GM18520 (cell line): ENCODE measurements around the gene TIMM13.
A peak's percentile ranks its signal among the peaks of the same experiment; 100 is the strongest.

Experiments
- ATAC-seq: cut with Tn5 transposase; IDR thresholded peaks from one replicate; pipeline ENCODE4 v1.9.1; 2021; ENCODE audit not compliant: unreplicated experiment

TIMM13 gene

DNA sequence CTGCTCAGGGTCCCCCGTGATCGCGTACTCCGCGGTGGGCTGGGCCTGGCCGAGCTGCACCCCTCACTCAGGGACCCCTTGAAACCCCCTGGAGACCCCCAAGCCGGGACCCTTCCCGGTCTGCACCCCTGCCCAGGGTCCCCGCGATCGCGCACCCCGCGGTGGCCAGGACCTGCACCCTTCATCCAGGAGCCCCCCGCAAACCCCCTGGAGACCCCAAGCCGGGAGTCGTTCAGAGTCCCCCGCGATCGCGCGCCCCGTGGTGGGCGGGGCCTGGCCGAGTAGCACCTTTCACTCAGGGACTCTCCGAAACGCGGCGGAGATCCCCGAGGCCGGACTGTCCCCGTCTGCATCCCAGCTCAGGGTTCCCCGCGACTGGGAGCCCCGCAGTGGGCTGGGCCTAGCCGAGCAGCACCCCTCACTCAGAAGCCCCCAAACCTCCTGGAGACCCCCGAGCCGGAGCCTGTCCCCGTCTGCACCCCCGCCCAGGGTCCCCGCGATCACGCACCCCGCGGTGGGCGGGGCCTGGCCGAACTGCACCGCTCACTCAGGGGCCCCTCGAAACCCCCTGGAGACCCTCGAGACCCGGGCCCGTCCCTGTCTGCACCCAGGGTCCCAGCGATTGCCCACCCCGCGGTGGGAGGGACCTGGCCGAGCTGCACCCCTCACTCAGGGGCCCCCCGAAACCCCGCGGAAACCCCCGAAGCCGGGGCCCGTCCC, 28.6 kb upstream of the TIMM13 start:
- peak; percentile 17 for ATAC-seq

DNA sequence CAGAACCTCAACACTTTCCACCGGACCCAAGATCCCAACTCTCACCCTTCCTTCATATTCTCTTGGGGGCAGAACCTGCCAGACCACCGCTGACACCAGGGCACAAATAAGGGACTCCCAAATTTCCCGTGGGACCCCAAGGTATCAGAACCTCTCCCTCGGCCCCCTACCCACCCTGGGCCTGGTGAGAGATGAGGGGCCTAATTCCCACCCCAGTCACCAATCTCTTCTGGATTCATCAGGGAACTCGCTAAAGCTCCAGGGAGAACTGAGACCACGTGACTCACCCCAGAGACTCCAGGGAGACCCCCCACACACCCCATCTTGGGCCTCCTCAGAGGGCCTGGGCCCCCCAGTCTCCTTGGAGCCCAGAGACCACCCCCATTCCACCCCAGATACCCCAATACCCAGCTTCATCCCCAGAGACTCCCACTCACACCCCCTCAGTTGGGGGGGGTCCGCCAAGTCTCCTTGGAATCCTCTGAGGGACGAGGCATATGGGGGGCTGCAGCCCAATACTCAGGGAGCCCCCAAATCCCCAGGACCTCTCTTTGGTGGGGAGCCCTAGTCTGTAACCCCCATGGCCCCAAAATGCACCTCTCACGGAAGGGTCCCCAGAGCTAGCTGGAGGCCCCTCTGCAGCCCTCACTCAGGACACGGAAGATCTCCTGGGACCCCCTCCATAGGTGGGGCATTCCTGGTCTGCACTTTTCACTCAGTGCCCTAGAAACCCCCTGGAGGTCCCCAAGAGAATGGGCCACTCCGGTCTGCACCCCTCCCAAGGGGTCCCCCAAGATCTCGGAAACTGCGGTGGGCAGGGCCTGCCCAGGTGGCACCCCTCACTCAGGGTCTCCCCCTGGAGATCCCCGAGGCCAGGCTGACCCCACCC, 27.8 kb upstream of the TIMM13 start:
- ATAC-seq, result no peak

DNA sequence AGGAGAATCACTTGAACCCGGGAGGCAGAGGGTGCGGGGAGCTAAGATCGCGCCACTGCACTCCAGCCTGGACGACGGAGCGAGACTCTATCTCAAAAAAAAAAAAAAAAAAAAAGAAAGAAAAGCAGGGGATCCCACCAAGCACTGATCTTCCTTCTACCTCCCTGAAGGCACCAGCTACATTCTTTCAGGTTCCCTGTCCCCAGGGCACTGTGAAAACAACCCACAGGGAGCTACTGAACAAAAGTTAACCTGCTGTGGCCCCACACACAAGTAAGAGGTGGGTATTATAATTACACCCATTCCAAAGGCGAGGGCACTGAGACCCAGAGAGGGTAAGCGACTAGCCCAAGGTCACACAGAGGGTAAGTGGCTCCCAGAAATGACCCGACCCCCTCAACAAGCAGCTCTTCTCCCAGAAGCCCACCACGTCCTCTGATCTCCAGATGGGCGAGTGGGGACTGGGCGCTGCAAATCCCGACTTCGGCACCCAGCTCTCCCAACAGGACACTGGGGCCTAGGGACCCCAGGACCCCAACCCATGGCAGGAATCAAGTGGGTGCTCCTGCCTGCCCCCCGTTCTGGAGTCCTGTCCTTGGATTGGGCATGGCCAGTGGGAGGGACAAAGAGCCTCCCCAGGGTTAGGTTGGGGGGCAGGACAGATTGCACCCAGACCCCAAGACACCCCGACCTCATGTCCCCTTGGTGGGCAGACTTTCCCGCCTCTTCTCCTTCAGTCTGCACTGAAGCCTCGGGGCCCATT, 27.0 kb upstream of the TIMM13 start:
- no peak for ATAC-seq

DNA sequence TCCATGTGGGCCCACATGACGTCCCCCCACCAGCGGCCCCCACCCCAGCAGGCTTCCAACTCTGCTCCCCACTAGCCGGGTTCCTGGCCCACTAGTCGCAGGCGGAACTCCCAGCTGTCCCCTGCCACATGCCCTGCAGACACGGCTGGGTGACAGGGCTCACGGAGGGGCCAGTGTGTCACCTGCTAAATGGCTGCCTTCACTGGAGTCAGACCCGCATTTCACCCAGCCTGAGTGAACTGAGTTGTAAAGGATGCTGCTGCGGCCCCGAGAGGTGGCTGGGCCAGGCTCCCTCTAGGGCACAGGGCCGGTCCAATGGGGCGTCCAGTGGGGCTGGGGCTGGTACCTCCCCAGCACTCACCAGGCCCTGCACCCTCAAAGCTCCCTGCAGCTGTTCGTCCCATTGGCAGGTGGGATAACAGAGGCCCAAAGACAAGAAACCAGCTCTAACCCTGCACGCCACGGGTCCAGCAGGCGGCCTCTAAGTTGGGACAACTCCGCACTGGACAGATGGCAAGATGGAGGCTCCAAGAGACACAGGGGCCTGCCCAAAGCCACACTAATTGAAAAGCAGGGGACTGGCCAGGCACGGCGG, 26.1 kb upstream of the TIMM13 start:
- no peak for ATAC-seq

DNA sequence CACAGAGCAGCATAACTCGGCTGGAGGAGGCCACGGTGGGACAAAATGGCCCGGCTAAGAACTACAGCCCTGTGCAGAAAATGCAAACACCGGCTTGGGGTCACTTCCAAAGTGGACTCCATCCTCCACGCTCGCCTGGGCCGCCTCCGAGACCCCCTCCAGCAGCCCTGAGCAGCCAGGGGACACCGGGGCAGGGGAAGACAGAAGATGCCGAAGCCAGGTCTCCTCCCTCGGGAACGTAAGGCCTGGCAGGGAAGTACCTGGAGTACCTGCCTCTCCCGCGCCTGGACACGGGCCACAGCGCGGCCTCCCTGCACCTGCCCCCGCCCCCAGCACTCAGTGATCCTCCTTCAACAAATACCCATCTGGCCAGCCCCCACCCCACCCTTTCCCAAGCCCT, 24.4 kb upstream of the TIMM13 start:
- no peak for ATAC-seq

DNA sequence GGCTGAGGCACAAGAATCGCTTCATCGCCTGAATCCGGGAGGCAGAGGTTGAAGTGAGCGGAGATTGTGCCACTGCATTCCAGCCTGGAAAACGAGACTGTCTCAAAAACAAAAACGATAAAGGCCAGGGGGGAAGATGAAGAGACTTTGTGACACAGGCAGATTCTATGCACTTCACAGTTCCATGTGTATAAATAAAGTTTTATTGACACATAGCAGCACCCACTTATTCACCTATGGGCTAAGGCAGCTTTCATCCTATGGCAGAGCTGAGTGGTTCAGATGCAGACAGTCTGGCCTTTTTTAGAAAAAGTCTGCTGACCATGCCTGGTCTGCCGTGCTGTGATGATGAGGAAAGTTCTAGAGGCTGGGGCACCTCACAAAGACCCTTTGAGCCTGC, 23.8 kb upstream of the TIMM13 start:
- no peak for ATAC-seq

DNA sequence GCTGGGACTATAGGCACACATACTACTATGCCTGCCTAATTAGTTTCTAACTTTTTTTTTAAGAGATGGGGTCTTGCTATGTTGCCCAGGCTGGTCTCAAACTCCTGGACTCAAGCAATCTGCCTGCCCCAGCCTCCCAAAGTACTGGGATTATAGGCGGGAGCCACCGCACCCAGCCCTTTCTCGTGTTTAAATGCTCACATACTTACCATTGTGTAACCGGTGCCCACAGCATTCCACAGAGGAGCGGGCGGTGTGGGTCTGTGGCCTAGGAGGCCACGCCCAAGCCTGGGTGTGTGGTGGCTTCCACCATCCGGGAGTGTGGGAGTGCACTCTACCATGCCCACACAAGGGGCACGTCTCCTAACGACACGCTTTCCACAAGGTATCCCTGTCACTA, 21.6 kb upstream of the TIMM13 start:
- ATAC-seq, result no peak

DNA sequence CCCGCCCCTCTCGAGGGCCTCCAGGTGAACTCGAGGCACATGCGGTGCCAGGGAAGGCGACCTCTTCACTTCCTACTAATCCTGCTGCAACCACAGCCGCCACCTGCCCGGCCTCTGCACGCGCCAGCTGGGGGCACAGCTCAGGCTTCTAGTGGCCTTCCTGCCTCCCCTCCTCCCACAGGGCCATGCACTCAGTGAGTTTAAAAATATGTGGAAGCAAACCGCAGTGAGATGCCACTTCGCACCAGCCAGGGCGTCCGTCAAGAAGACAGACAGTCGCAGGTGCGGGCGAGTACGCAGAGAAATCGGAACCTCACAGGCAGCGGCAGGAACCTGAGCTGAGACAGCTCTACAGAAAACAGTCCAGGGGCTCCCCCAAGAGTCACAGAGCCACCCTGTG, 19.0 kb upstream of the TIMM13 start:
- ATAC-seq, result no peak

DNA sequence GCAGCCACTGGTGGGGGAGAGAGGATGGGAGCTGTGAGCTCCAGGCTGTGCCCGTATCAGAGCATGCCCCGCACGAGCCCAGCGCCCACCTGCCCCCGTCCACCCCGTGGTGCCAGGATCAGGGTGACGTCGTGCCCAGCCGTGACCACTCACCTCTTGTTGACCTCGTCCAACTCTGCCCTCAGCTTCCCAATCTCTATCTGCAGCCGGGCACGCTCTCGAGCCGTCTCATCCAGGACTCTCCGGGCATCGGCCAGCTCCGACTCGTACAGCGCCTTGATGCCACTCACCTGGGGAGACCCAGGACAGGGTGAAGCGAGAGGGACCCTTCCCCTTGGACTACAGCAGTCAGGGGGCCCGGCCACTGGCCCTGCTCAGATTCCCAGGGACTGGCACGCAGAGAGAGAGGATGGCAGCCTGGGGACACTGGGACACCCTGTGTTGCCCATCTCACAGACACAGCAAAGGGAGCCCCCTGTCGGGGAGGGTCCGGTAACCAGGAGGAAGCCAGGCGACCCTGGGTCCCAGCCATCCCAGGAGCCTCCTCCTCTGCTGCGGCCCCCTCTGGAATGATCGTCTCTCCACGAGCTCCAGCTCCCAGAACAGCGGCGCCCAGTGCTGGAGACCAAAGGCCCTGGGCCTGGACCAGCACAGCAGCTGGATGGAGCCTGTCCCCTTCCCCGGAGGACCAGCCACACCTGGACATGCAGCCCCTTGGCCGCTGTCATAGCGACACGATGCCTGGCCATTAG, 17.0 kb upstream of the TIMM13 start:
- no peak for ATAC-seq

DNA sequence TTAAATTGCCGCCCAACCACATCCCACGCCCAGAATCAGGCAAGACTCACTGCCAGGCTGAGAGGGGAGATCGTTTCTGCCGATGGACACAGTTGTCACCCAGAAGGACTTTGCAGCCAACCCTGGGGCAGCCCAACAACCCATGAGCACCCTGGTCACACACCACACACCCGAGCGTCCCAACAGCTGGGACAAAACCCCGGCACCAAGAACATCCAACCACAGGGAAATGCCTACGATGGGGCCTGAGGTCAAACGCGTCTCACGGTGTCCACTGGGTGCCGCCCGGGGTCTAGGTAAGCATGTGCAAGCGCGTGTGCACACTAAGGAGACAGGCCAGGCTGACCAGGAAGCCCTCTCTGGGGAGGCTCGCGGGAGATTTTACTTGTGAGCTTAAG, 16.4 kb upstream of the TIMM13 start:
- no peak for ATAC-seq

DNA sequence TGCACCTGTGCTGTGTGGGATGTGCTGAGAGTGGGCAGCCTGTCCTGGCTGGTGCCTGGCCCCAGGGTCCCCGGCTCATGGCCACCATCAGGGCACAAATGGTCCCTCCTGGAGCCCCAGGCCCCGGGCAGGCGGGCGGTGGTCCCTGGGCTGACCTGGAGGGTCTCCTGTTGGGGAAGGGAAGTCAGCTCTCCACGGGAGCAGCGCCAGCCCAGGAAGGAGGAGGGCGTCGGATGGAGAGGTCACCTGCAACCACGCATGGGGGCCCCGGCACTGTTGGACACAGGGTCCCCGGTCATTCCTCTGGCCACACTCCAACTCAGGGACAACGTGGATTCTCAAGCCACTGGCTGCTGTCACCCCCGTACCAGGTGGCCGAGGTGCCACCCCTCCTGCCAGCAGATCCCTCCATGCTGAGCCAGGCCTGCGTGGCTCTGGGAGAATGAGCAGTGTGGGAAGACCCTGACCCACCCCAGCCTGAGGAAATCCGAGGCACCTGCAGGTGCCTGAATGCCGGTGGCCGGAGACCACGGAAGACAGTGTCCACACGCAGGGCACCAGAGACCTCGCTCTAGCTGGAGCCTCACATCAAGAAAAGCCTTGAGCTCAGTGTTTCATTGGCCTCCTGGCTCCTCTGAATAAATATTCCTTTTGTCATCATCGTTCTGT, 15.9 kb upstream of the TIMM13 start:
- ATAC-seq, result no peak

DNA sequence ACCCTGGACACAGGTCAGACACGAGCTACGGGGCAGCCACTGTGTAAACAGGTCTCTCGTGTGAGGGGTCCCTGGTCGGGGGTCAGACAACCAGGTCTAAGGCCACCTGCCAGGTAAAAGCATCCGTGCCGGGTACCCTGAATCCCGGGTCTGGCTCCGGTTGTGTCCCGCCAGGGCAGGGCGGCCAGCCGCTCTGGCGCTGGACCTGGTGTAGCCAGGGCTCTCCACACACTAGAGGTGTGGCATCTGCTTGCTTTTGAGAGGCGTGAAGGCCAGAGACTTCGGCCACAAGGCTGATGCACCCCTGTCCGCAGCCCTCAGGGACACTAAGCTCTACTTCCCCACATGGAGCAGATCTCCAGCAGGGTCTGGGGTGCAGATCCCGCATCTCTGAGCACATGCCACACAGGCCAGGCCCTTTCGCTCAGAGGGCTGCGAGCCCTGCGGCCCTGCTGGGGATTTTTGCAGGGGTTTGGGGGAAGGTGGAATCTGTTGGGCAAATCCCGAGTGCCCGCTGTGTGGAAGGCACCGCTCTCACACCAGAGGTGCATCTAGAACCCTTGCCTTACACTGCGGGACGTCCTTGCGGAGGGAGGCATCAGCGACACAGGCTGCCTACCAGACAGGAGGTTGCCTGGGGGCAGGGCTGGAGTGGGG, 13.8 kb upstream of the TIMM13 start:
- no peak for ATAC-seq

DNA sequence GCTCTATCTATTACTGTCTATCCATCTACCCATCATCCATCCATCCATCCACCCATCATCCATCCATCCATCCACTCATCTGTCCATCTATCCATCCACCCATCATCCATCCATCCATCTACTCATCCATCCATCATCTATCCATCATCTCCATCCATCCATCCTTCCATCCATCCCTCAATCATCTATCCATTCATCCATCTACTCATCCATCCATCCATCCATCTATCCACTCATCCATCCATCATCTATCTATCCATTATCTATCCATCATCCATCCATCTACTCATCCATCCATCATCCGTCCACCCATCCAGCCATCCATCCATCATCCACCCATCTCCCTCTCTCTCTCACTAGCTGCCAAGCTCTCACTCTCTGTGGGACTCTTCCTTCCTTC, 13.1 kb upstream of the TIMM13 start:
- ATAC-seq, result no peak

DNA sequence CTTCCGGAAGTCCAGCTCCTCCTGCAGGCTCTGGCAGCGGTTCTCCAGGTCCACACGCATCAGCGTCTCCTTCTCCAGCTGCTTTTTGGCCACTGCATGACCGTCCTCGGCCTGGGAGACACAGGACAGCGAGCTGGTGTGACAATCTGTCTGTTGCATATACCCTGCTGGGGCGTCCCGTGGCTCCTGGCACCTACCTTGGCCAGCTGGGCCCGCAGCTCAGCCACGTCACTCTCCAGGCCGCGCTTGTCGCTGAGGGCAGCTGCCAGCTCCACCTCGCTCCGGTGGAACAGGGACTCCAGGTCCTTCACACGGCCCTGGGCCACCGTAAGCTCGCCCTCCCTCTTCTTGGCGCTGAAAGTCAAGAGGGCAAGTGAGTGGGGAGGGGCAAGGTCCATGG, 10.8 kb upstream of the TIMM13 start:
- no peak for ATAC-seq

DNA sequence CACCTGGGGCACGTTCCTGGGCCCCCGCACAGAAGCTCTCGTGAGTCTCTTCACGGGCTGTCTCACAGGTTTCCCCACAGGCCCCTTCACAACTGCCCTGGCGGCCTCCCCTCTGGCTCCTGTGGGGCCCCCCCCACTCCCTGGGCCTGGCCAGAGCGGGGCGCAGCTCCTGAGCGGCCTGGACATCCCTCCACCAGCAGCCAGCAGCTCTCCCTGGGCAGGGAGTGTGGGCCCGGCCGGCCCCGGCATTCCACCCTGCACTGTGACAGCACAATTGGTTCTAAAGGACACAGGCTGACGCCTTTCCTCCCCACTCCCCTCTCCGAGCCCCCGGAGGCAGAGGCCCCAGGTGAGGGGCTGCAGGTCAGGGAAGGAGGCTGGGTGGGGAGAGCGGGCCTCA, 9.5 kb upstream of the TIMM13 start:
- no peak for ATAC-seq

DNA sequence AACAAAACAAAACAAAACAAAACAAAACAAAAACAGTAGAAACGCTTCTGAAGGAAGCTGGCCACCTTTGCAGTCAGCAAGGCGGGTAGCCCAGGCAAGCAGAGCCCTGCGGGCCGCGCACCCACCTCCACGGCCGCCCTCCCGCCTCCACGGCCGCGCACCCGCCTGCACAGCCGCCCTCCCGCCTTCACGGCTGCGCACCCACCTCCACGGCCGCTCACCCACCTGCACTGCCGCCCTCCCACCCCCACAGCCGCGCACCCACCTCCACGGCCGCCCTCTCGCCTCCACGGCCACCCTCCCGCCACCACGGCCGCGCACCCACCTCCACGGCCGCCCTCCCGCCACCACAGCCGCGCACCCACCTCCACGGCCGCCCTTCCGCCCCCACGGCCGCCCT, 9.0 kb upstream of the TIMM13 start:
- ATAC-seq, result no peak

DNA sequence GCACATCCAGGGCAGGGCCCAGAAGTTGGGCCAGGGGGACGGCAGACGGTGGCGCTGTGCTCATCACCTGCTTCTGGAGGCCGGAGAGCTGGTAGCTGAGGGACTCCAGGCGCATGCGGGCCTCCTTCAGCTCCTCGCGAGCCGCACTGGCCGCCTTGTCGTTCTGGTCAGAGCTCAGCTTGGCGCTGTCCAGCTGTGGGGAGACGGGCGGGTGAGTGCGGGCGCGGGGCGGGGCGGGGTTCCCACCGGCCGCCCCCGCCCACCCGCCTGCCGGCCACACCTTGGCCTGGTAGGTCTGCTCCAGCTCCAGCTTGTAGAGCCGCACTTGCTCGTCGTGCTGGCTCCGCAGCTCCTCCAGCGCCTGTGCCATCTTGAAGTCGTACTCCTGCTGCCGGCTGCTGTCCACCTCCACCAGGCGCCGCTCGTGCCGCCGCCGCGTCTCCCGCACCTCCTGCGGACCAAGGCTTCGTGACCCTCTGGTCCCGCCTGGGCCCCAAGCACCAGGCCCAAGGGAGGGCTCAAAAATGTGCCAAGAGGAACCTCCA, 7.4 kb upstream of the TIMM13 start:
- no peak for ATAC-seq

DNA sequence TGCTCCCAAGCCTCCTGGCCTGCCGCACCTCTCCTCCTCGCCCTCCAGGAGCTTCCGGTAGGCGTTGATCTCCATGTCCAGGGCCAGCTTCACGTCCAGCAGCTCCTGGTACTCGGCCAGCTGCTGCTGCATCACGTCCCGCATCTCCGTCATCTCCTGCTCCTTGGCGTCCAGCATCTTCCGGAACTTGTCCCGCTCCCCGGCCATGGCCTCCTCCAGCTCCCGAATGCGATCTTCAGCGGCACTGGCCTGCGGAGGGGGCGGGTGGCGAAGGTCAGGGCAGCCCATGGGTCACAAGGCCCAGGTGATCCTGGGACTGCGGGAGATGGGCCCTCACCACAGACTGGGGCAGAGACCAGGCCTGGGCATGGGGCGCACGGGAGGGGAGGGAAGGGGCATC, 6.9 kb upstream of the TIMM13 start:
- ATAC-seq, result no peak

DNA sequence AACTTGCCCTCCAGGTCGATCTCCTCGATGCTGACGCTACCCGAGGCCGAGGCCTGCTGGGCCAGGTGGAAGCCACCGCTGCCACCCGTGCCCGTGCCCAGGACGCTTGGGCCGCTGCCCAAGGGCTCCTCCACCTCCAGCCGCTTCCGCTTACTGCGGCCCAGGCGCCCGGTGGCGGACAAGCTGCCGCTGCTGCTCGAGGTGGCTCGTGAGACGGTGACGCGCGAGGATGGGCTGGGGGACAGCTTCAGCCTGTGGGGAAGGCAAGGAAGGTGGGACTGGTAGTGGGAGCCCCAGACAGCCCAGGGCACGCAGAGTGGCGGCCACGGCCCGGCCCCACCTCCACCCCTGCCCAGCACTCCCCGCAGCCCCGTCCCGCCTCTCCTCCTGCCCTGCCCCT, 6.5 kb upstream of the TIMM13 start:
- ATAC-seq, result no peak
